ENCODE results near the gene GPAT3. TPM values are rescaled to one million over a fixed set of nuclear protein-coding genes. Genes with fewer than 3 reads are reported as not detected.
"Not testable (repeated sequence)": the region's sequence is repeated elsewhere in the genome, so short reads cannot be mapped to it uniquely, and the experiment has no call there.

Gene GPAT3
- total RNA-seq, 1 donor from 2014 or later, result 16.0 TPM

GRCh38 chr4:83569429-83569828, 33.5 kb downstream of the GPAT3 start:
- no peaks in the 10 kb centered on the region for H3K4me1 Mint-ChIP-seq (ENCODE audit: unreplicated experiment)

GRCh38 chr4:83569987-83570386, 34.1 kb downstream of the GPAT3 start:
- DNase-seq (ENCODE audit: low spot score), result no peak
- Mint-ChIP-seq H3K4me1 (ENCODE audit: unreplicated experiment) (no peaks in the 10 kb centered on the region), H3K27ac (ENCODE audit: unreplicated experiment) (no peak overlapping the region), H3K27me3 (ENCODE audit: unreplicated experiment) (no peaks in the 10 kb centered on the region), H3K4me3 (ENCODE audit: unreplicated experiment) (no peak overlapping the region), H3K9me3 (ENCODE audit: unreplicated experiment) (no peaks in the 10 kb centered on the region), H3K36me3 (ENCODE audit: low read depth, unreplicated experiment) (no peaks in the 10 kb centered on the region)
- no peak for TF ChIP-seq CTCF (IDR thresholded peaks at IDR 0.05; ENCODE audit: unreplicated experiment)

More at GRCh38 chr4:83569429-83569828, 33.5 kb downstream of the GPAT3 start:
- TF ChIP-seq CTCF (IDR thresholded peaks at IDR 0.05; ENCODE audit: unreplicated experiment), result no peak
- no peak for DNase-seq (ENCODE audit: low spot score)
- Mint-ChIP-seq H3K27me3 (ENCODE audit: unreplicated experiment) (no peaks in the 10 kb centered on the region), H3K36me3 (ENCODE audit: low read depth, unreplicated experiment) (no peaks in the 10 kb centered on the region), H3K27ac (ENCODE audit: unreplicated experiment) (no peak overlapping the region), H3K4me3 (ENCODE audit: unreplicated experiment) (no peak overlapping the region), H3K9me3 (ENCODE audit: unreplicated experiment) (no peaks in the 10 kb centered on the region)

GRCh38 chr4:83572848-83573247, 36.9 kb downstream of the GPAT3 start:
- Mint-ChIP-seq H3K27ac (ENCODE audit: unreplicated experiment) (no peak overlapping the region), H3K4me1 (ENCODE audit: unreplicated experiment) (no peaks in the 10 kb centered on the region), H3K9me3 (ENCODE audit: unreplicated experiment) (no peaks in the 10 kb centered on the region), H3K27me3 (ENCODE audit: unreplicated experiment) (no peaks in the 10 kb centered on the region), H3K4me3 (ENCODE audit: unreplicated experiment) (no peak overlapping the region), H3K36me3 (ENCODE audit: low read depth, unreplicated experiment) (no peaks in the 10 kb centered on the region)
- TF ChIP-seq CTCF (IDR thresholded peaks at IDR 0.05; ENCODE audit: unreplicated experiment), result no peak
- DNase-seq (ENCODE audit: low spot score), result no peak

GRCh38 chr4:83574247-83574646, 38.3 kb downstream of the GPAT3 start:
- Mint-ChIP-seq H3K4me3 (ENCODE audit: unreplicated experiment) (no peak overlapping the region), H3K27ac (ENCODE audit: unreplicated experiment) (no peak overlapping the region), H3K9me3 (ENCODE audit: unreplicated experiment) (no peaks in the 10 kb centered on the region), H3K27me3 (ENCODE audit: unreplicated experiment) (no peaks in the 10 kb centered on the region), H3K4me1 (ENCODE audit: unreplicated experiment) (no peaks in the 10 kb centered on the region), H3K36me3 (ENCODE audit: low read depth, unreplicated experiment) (no peaks in the 10 kb centered on the region)
- no peak for TF ChIP-seq CTCF (IDR thresholded peaks at IDR 0.05; ENCODE audit: unreplicated experiment)
- no peak for DNase-seq (ENCODE audit: low spot score)

GRCh38 chr4:83576237-83576636, 40.3 kb downstream of the GPAT3 start:
- H3K9me3 Mint-ChIP-seq (ENCODE audit: unreplicated experiment); H3K36me3 Mint-ChIP-seq (ENCODE audit: low read depth, unreplicated experiment); H3K4me1 Mint-ChIP-seq (ENCODE audit: unreplicated experiment); DNase-seq (ENCODE audit: low spot score); H3K27ac Mint-ChIP-seq (ENCODE audit: unreplicated experiment); H3K27me3 Mint-ChIP-seq (ENCODE audit: unreplicated experiment); H3K4me3 Mint-ChIP-seq (ENCODE audit: unreplicated experiment): not testable (repeated sequence)

All from endothelial cell (in vitro differentiated cells).